Breast epithelium (tissue), 4 donors: ENCODE results near the gene INPP5F. TPM values are rescaled to one million over a fixed set of nuclear protein-coding genes. Genes with fewer than 3 reads are reported as not detected.

Experiments
- DNase-seq, 2 donors: peaks; one replicate each; pipeline ENCODE4 v3.0.0-alpha.2; 2019; ENCODE audit warnings: low spot score in 2 of 2
- H3K27ac ChIP-seq, 2 donors: fragments of 200-600 bp; sonication (generic) in 1 of 2; one replicate each; pipeline ENCODE4 v1.5.1; 2016 to 2019; ENCODE audit warnings: mild to moderate bottlenecking in 1 of 2
- H3K27me3 ChIP-seq, 2 donors: fragments of 200-600 bp; sonication (generic) in 1 of 2; one replicate each; pipeline versions ENCODE4 v1.5.1 to v1.6.0; 2017 to 2019; ENCODE audit warnings: control low read depth in 1 of 2, mild to moderate bottlenecking in 1 of 2
- H3K36me3 ChIP-seq: fragments of 200-600 bp; one replicate; pipeline ENCODE4 v1.5.1; 2019
- H3K4me1 ChIP-seq, 2 donors: fragments of 200-600 bp; sonication (generic); one replicate each; pipeline ENCODE4 v1.5.1; 2016 to 2019; ENCODE audit warnings: control low read depth in 1 of 2
- H3K4me3 ChIP-seq, 3 donors: fragments of 200-600 bp; sonication (generic); 1 replicate in 2 of 3; 2 replicates in 1 of 3; pipeline ENCODE4 v1.5.1; 2016 to 2019; ENCODE audit warnings: mild to moderate bottlenecking in 3 of 3, moderate library complexity in 2 of 3
- H3K9me3 ChIP-seq, 2 donors: fragments of 200-600 bp; sonication (generic) in 1 of 2; one replicate each; pipeline ENCODE4 v1.5.1; 2016 to 2019; ENCODE audit warnings: control low read depth in 1 of 2
- POLR2A ChIP-seq: fragments of 450-650 bp; IDR thresholded peaks from one replicate; pipeline ENCODE4 v1.6.1; 2016; ENCODE audit warnings: antibody characterized with exemption, mild to moderate bottlenecking, moderate library complexity
- POLR2AphosphoS5 ChIP-seq, 3 donors: sonication (generic); formaldehyde crosslinking; IDR thresholded peaks; one replicate each; pipeline ENCODE4 v1.6.1; 2017; ENCODE audit warnings: antibody characterized with exemption in 3 of 3
- intact Hi-C: fragments of 100-400 bp; cut with DNase I; formaldehyde crosslinking; loops from one replicate; pipeline ENCODE4 v1.15.1; 2023; ENCODE audit warnings: low total_unique reads
- total RNA-seq, 3 donors: library from RNA; depleted of rRNA; stranded (reverse); fragments of >200 nt; gene quantifications; one replicate each; pipeline ENCODE4 v1.1.0, GENCODE V29; 2016
- TF ChIP-seq, protein P1 (sequence below), 3 donors: fragments of 450-650 bp; IDR thresholded peaks; one replicate each; pipeline ENCODE4 v1.5.1; 2016 to 2017; ENCODE audit warnings: antibody characterized with exemption in 3 of 3, mild to moderate bottlenecking in 3 of 3, moderate library complexity in 3 of 3

INPP5F gene
- total RNA-seq, 3 donors from 2014 or later, result 13.1 to 15.1 (median 14.6) TPM

DNA sequence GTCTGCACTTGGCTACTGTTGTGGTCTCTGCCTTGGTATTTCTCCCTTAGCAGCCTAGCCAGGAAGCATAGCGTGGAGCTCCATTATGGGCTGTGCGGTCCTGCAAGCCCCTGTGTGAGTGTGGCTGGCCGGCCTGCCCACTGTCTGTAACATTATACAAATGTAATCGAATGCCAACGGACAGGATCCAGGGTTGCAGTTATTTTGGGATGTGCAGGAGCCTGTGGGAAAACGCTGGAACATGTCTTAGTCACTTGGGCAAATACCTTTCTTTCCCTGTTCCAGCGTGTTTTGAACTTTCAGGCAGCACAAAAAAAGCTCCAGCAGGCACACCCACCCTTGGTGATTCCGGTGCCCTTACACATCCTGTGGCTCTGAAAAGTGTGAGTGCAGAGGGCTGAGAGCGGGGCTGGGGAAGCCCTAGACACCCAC, 45.2 kb upstream of the INPP5F start:
- Histone ChIP-seq H3K27me3 (no peaks in the 10 kb centered on the region), H3K27ac (peak overlapping the region; percentile 76 to 79), H3K4me1 (no peaks in the 10 kb centered on the region), H3K9me3 (no peaks in the 10 kb centered on the region), H3K36me3 (peaks cover 4% of the 10 kb centered on the region), H3K4me3 (peak overlapping the region in 1 of 3 donors; percentile 29)
- TF ChIP-seq POLR2AphosphoS5 (IDR thresholded peaks at IDR 0.05), result peak in 1 of 3 donors; percentile 27
- TF ChIP-seq, protein P1, sequence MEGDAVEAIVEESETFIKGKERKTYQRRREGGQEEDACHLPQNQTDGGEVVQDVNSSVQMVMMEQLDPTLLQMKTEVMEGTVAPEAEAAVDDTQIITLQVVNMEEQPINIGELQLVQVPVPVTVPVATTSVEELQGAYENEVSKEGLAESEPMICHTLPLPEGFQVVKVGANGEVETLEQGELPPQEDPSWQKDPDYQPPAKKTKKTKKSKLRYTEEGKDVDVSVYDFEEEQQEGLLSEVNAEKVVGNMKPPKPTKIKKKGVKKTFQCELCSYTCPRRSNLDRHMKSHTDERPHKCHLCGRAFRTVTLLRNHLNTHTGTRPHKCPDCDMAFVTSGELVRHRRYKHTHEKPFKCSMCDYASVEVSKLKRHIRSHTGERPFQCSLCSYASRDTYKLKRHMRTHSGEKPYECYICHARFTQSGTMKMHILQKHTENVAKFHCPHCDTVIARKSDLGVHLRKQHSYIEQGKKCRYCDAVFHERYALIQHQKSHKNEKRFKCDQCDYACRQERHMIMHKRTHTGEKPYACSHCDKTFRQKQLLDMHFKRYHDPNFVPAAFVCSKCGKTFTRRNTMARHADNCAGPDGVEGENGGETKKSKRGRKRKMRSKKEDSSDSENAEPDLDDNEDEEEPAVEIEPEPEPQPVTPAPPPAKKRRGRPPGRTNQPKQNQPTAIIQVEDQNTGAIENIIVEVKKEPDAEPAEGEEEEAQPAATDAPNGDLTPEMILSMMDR (IDR thresholded peaks at IDR 0.05), result no peak
- intact Hi-C loops, result no loop called here
- peak in 1 of 2 donors; percentile 79 for DNase-seq

GRCh38 chr10:119686465-119687191, 39.2 kb upstream of the INPP5F start:
- no peaks in the 10 kb centered on the region for H3K9me3 ChIP-seq
- H3K27me3 ChIP-seq, result no peaks in the 10 kb centered on the region
- H3K4me3 ChIP-seq, result peak overlapping the region; percentile 27 to 34 (median 28)
- TF ChIP-seq POLR2A (no peak), POLR2AphosphoS5 (IDR thresholded peaks at IDR 0.05) (peak in 2 of 3 donors; percentile 19 to 44)
- TF ChIP-seq, protein P1 (IDR thresholded peaks at IDR 0.05), result peak; percentile 84 to 92 (median 88)
- no peaks in the 10 kb centered on the region for H3K4me1 ChIP-seq
- intact Hi-C loops, result no loop called here
- peak overlapping the region; percentile 81 to 82 for H3K27ac ChIP-seq
- H3K36me3 ChIP-seq, result no peaks in the 10 kb centered on the region
- DNase-seq, result peak; percentile 65 to 76

DNA sequence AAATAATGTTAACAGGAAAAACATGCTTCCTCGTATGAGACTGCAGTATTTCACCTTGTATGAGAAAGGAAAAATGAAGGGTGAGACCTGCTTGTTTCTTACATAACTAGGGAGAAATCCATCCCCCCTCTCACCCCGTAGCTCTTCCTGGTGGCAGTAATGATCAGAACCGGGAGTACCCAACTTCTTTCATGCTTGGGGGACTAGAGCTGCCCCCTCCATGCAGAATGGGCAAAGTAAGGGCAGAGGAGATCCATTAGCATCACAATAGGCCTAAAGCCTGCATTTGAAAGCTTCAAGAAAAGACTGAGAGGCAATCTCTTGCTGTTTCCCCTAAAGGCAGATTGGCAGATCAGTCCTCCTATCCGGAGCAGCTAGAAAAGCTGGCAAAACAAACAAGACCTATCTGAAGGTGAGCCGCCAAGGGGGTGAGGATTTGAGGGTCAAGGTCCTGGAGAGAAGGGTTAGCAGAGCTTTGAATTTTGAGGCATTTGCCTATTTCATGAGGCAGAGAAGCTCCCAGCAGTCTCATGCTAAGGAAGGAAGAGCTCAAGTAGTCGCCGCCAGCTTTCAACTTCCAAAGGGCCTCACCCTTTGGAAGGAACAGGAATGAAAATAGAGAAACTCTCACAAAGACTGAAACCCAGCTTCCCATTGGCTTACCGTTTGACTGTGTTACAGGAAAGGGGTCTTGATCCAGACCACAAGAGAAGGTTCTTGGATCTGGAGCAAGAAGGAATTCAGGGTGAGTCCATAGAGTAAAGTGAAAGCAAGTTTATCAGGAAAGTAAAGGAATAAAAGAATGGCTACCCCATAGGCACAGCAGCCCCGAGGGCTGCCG, 38.4 kb upstream of the INPP5F start:
- H3K9me3 ChIP-seq, result no peaks in the 10 kb centered on the region
- TF ChIP-seq POLR2A (no peak), POLR2AphosphoS5 (IDR thresholded peaks at IDR 0.05) (no peak)
- H3K4me1 ChIP-seq, result no peaks in the 10 kb centered on the region
- intact Hi-C loops, result no loop called here
- no peaks in the 10 kb centered on the region for H3K27me3 ChIP-seq
- peak overlapping the region; percentile 81 to 82 for H3K27ac ChIP-seq
- no peak for DNase-seq
- H3K36me3 ChIP-seq, result no peaks in the 10 kb centered on the region
- peak overlapping the region in 1 of 3 donors; percentile 28 for H3K4me3 ChIP-seq

DNA sequence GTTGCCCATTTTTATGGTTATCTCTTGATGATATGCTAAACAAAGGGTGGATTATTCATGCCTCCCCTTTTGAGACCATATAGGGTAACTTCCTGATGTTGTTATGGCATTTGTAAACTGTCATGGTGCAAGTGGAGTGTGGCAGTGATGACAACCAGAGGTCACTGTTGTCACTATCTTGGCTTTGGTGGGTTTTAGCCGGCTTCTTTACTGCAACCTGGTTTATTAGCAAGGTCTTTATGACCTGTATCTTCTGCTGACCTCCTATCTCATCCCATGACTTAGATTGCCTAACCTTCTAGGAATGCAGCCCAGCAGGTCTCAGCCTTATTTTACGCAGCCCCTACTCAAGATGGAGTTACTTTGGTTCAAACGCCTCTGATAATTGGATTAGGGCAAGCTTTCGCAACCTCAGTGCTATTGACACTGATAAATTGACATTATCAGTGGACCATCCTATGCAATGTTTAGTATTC, 37.8 kb upstream of the INPP5F start:
- Histone ChIP-seq H3K4me1 (no peaks in the 10 kb centered on the region), H3K4me3 (no peak overlapping the region), H3K27ac (no peak overlapping the region), H3K9me3 (no peaks in the 10 kb centered on the region), H3K36me3 (no peaks in the 10 kb centered on the region), H3K27me3 (no peaks in the 10 kb centered on the region)
- intact Hi-C loops, result no loop called here
- no peak for DNase-seq
- TF ChIP-seq POLR2A, result no peak
- no peak for TF ChIP-seq POLR2AphosphoS5 (IDR thresholded peaks at IDR 0.05)
- TF ChIP-seq, protein P1 (IDR thresholded peaks at IDR 0.05), result no peak

DNA sequence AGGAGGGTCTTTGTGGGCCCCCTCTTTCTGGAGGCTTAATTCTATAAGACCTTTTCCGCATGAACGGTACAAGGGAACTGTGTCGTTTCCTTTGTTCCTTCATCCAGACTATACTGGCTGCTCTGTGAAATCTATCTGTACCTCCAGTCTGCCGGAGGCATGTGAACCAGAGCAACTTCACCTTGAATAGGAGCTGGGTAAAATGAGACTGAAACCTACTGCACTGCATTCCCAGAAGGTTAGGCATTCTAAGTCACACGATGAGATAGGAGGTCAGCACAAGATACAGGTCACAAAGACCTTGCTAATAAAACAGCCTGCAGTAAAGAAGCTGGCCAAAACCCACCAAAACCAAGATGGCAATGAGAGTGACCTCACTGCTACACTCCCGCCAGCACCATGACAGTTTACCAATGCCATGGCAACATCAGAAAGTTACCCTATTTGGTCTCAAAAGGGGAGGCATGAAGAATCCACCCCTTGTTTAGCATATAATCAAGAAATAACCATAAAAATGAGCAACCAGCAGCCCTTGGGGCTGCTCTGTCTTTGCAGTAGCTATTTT, 36.8 kb upstream of the INPP5F start:
- no peaks in the 10 kb centered on the region for H3K4me1 ChIP-seq
- no peak for TF ChIP-seq POLR2A
- no peak for TF ChIP-seq POLR2AphosphoS5 (IDR thresholded peaks at IDR 0.05)
- TF ChIP-seq, protein P1 (IDR thresholded peaks at IDR 0.05), result no peak
- H3K36me3 ChIP-seq, result no peaks in the 10 kb centered on the region
- H3K4me3 ChIP-seq, result no peak overlapping the region
- H3K27ac ChIP-seq, result no peak overlapping the region
- no peaks in the 10 kb centered on the region for H3K9me3 ChIP-seq
- intact Hi-C loops, result no loop called here
- DNase-seq, result no peak
- no peaks in the 10 kb centered on the region for H3K27me3 ChIP-seq
